Measurements from ENCODE around the gene TRIM31. TPM values are rescaled to one million over a fixed set of nuclear protein-coding genes. Genes with fewer than 3 reads are reported as not detected.

Gene TRIM31
- total RNA-seq, 1 experiment from 2014 or later, result not detected

GRCh38 chr6:30102970-30103871 lies 9.7 kb downstream of the TRIM31 start:
- H3K9ac ChIP-seq (ENCODE audit: extremely low read depth, insufficient read length, low read length), result no peak overlapping the region
- Mint-ChIP-seq H3K4me3 (peak overlapping the region; percentile 62 to 87), H3K36me3 (ENCODE audit: insufficient read depth in 1 of 3, low read depth in 3 of 3) (peaks cover 0 to 2% (median 0%) of the 10 kb centered on the region in 3 experiments; a peak in 1 of 7 replicates), H3K9me3 (peaks cover 0 to 5% of the 10 kb centered on the region in 2 experiments; a peak in 3 of 5 replicates), H3K4me1 (peaks cover 37 to 39% of the 10 kb centered on the region in 2 experiments), H3K27me3 (ENCODE audit: low read depth) (peaks cover 96% of the 10 kb centered on the region), H3K27ac (no peak overlapping the region)
- TF ChIP-seq CTCF (conservative IDR thresholded peaks at IDR 0.05), result peak; percentile 92
- H2BK15ac ChIP-seq (ENCODE audit: low read depth, low read length), result no peak overlapping the region
- H2BK5ac ChIP-seq (ENCODE audit: insufficient read length, low read length), result no peak overlapping the region
- H2BK20ac ChIP-seq (ENCODE audit: low read depth, low read length, poor library complexity, severe bottlenecking), result no peak overlapping the region
- no peak overlapping the region for H3T11ph ChIP-seq (ENCODE audit: low read length)
- H2BK120ac ChIP-seq (ENCODE audit: low read depth, low read length, poor library complexity, severe bottlenecking), result no peak overlapping the region
- peaks cover 5% of the 10 kb centered on the region; the same call in 1 of the 2 replicates for H3K4me1 ChIP-seq (ENCODE audit: insufficient read depth, low read length)
- H3K79me2 ChIP-seq (ENCODE audit: insufficient read depth, low read length), result no peaks in the 10 kb centered on the region
- no peak overlapping the region for H3K56ac ChIP-seq (ENCODE audit: insufficient read length, low read depth, low read length)
- no peak overlapping the region for H4K91ac ChIP-seq (ENCODE audit: insufficient read length, low read depth, low read length)
- H4K20me1 ChIP-seq (ENCODE audit: control insufficient read depth, insufficient read depth, insufficient read length), result no peaks in the 10 kb centered on the region
- H3K23me2 ChIP-seq (ENCODE audit: insufficient read length, low read depth, low read length, poor library complexity, severe bottlenecking), result peaks cover 22% of the 10 kb centered on the region
- H3K18ac ChIP-seq (ENCODE audit: insufficient read length, low read depth, low read length), result no peak overlapping the region
- H2BK12ac ChIP-seq (ENCODE audit: insufficient read length, low read depth, low read length), result no peak overlapping the region
- no peak overlapping the region for H4K8ac ChIP-seq (replicated peaks; ENCODE audit: insufficient read length, low read depth, low read length)
- DNase-seq, result peak; percentile 86
- peak overlapping the region; percentile 78 for H3K4me2 ChIP-seq (ENCODE audit: insufficient read depth, insufficient read length, low read length)
- H3K79me1 ChIP-seq (ENCODE audit: insufficient read depth, low read depth, low read length, poor library complexity, severe bottlenecking), result no peaks in the 10 kb centered on the region
- no peak overlapping the region for H2AFZ ChIP-seq (ENCODE audit: low read length)
- no peak overlapping the region for H3K27ac ChIP-seq (ENCODE audit: insufficient read length, low read depth, low read length)
- no peak overlapping the region for H3K23ac ChIP-seq (ENCODE audit: insufficient read length, low read depth, low read length)
- no peak overlapping the region for H4K5ac ChIP-seq (ENCODE audit: insufficient read length, low read depth, low read length)
- WGBS (ENCODE audit: extremely low coverage, insufficient read length, low lambda C conversion rate), result no CpG with 5 or more reads among the region's 36 CpGs
- H2AK5ac ChIP-seq (ENCODE audit: insufficient read length, low read length), result no peak overlapping the region
- peaks cover 34% of the 10 kb centered on the region; the same call in 1 of the 2 replicates for H3K27me3 ChIP-seq (ENCODE audit: insufficient read depth, low read length)
- H3K9me3 ChIP-seq (ENCODE audit: control insufficient read depth, low read depth, low read length), result no peaks in the 10 kb centered on the region
- H3K4ac ChIP-seq (ENCODE audit: low read depth, low read length), result no peak overlapping the region
- H3K14ac ChIP-seq (ENCODE audit: insufficient read depth, low read length), result no peak overlapping the region
